A673 (cell line): ENCODE results near the gene EPHB2. TPM values are rescaled to one million over a fixed set of nuclear protein-coding genes. Genes with fewer than 3 reads are reported as not detected.
A peak's percentile ranks its signal among the peaks of the same experiment; 100 is the strongest.

Experiments
- BruUV-seq: library from RNA; stranded (reverse); fragments of 400-500 nt; replicated peaks from 2 replicates; lab custom pipeline; 2021; lab: Mats Ljungman, UMichigan
- CTCF ChIA-PET: fragments of 300-600 bp; sonication (Branson Sonifier 250); formaldehyde crosslinking; loops from one replicate; lab custom pipeline; 2022; ENCODE audit warnings: antibody characterized with exemption; lab: Charles Lee
- POLR2A ChIA-PET: fragments of 300-600 bp; sonication (Branson Sonifier 250); formaldehyde crosslinking; loops from one replicate; lab custom pipeline; 2022; ENCODE audit warnings: antibody characterized with exemption; ENCODE audit not compliant: low non-redundant PET; lab: Charles Lee
- DNase-seq: peaks from one replicate; pipeline ENCODE4 v3.0.0-alpha.2; 2015; ENCODE audit warnings: low spot score
- H3K27ac ChIP-seq: fragments of 200-600 bp; sonication (generic); 2 replicates; pipeline ENCODE4 v1.5.1; 2016; ENCODE audit warnings: mixed run types, low read depth, mild to moderate bottlenecking, mixed read lengths, antibody characterized with exemption, low read length; ENCODE audit not compliant: poor library complexity, severe bottlenecking
- H3K27me3 ChIP-seq: fragments of 200-600 bp; sonication (generic); replicated peaks from 2 replicates; pipeline ENCODE4 v1.6.1; 2017; ENCODE audit warnings: mixed run types, low read depth, mild to moderate bottlenecking, mixed read lengths, antibody characterized with exemption, low read length; ENCODE audit not compliant: insufficient read depth, poor library complexity
- H3K36me3 ChIP-seq: fragments of 200-600 bp; sonication (generic); 2 replicates; pipeline ENCODE4 v1.6.1; 2016; ENCODE audit warnings: mixed run types, mild to moderate bottlenecking, mixed read lengths, antibody characterized with exemption, low read length; ENCODE audit not compliant: insufficient read depth, poor library complexity, severe bottlenecking
- H3K4me1 ChIP-seq: fragments of 200-600 bp; sonication (generic); 2 replicates; pipeline ENCODE4 v1.6.1; 2017; ENCODE audit warnings: mixed run types, mild to moderate bottlenecking, mixed read lengths, antibody characterized with exemption, low read length; ENCODE audit not compliant: insufficient read depth, poor library complexity, severe bottlenecking
- H3K4me3 ChIP-seq: fragments of 200-600 bp; sonication (generic); 2 replicates; pipeline ENCODE4 v1.5.1; 2016; ENCODE audit warnings: low read depth, mixed run types, mild to moderate bottlenecking, mixed read lengths, low read length; ENCODE audit not compliant: poor library complexity, severe bottlenecking
- H3K9me3 ChIP-seq: fragments of 200-600 bp; sonication (generic); 2 replicates; pipeline ENCODE4 v1.6.1; 2016; ENCODE audit warnings: mixed run types, low read depth, mild to moderate bottlenecking, mixed read lengths, antibody characterized with exemption, low read length; ENCODE audit not compliant: poor library complexity, severe bottlenecking
- CTCF ChIP-seq: fragments of 300-800, 200-600 bp; sonication (generic); conservative IDR thresholded peaks from 2 replicates; pipeline ENCODE4 v1.5.1; 2017; ENCODE audit warnings: low read depth, mild to moderate bottlenecking, antibody characterized with exemption, low read length, moderate library complexity, mixed read lengths
- EZH2 ChIP-seq: fragments of 200-600 bp; sonication (generic); IDR thresholded peaks from 2 replicates; pipeline ENCODE4 v1.6.1; 2017; ENCODE audit warnings: borderline replicate concordance, low read depth, mild to moderate bottlenecking, mixed read lengths, antibody characterized with exemption, low read length; ENCODE audit not compliant: poor library complexity, severe bottlenecking
- intact Hi-C: fragments of 100-400 bp; cut with micrococcal nuclease; formaldehyde crosslinking; loops from one replicate; pipeline ENCODE4 v1.10.0; 2022; ENCODE audit not compliant: unreplicated experiment
- microRNA-seq: library from miRNA; unstranded; fragments of <30 nt; microRNA quantifications from one replicate; pipeline ENCODE4 v1.2.0, GENCODE V29; 2021
- total RNA-seq: library from RNA; stranded (reverse); gene quantifications from 2 replicates; pipeline ENCODE4 v1.2.3, GENCODE V29; 2021

The EPHB2 gene
- total RNA-seq, 1 experiment from 2014 or later, result 10.4 TPM

GRCh38 chr1:22969304-22969709, 258.7 kb downstream of the EPHB2 start:
- Histone ChIP-seq H3K4me3 (no peak overlapping the region), H3K36me3 (no peaks in the 10 kb centered on the region), H3K9me3 (peaks cover 5% of the 10 kb centered on the region), H3K27me3 (no peaks in the 10 kb centered on the region), H3K4me1 (peaks cover 26% of the 10 kb centered on the region), H3K27ac (no peak overlapping the region)
- TF ChIP-seq EZH2, result no peak
- TF ChIP-seq CTCF, result no peak
- POLR2A ChIA-PET, result no interaction called here
- DNase-seq, result peak; percentile 87
- BruUV-seq, result no TSS peak
- CTCF ChIA-PET, result no interaction called here
- intact Hi-C loops, result no loop called here

- Histone ChIP-seq H3K4me1 (peaks cover 26% of the 10 kb centered on the region), H3K27ac (no peak overlapping the region), H3K36me3 (no peaks in the 10 kb centered on the region), H3K27me3 (no peaks in the 10 kb centered on the region), H3K9me3 (peaks cover 5% of the 10 kb centered on the region), H3K4me3 (no peak overlapping the region)
- ChIA-PET CTCF (interaction anchor here (0.7 kb wide), 1 partner anchor 1308 kb away, joined by 5 read pairs; no protein-coding TSS in a partner anchor), POLR2A (no interaction called here)
- no peak for DNase-seq
- no TSS peak for BruUV-seq
- intact Hi-C loops, result loop anchor here (5.0 to 10.0 kb wide), 2 partner anchors 302 to 665 kb away; no protein-coding TSS in a partner anchor
- TF ChIP-seq CTCF, result no peak
- TF ChIP-seq EZH2, result no peak
These were observed 259.5 kb downstream of the EPHB2 start for GRCh38 chr1:22970096-22970495.

Small RNA genes within 50 kb of the gene (microRNA-seq; reads per million reads assigned to microRNA genes)
- not detected for gene MIR4253
- gene MIR4684, result not detected

Other genes starting within 250 kb of the EPHB2 start
- not detected in 2 replicates for gene EPHA8, start 147.3 kb upstream of the EPHB2 start, total RNA-seq
- gene C1QA, start 74.2 kb upstream of the EPHB2 start, total RNA-seq, result not detected in 2 replicates
- gene C1QC, start 67.2 kb upstream of the EPHB2 start, total RNA-seq, result not detected in 2 replicates
- not detected in 2 replicates for gene C1QB, start 57.6 kb upstream of the EPHB2 start, total RNA-seq